Endodermal cell (in vitro differentiated cells): ENCODE data around the gene ACLY. TPM values are rescaled to one million over a fixed set of nuclear protein-coding genes. Genes with fewer than 3 reads are reported as not detected.
"Not testable (repeated sequence)": the region's sequence is repeated elsewhere in the genome, so short reads cannot be mapped to it uniquely, and the experiment has no call there.

Source experiments
- DNase-seq: peaks from one replicate; pipeline ENCODE4 v3.0.0-alpha.2; 2017
- H3K27ac ChIP-seq: 2 replicates; pipeline ENCODE4 v1.5.1; 2013; ENCODE audit warnings: mild to moderate bottlenecking, low read depth, low read length, moderate library complexity
- H3K27me3 ChIP-seq: 2 replicates; pipeline ENCODE4 v1.6.1; 2013; ENCODE audit warnings: mild to moderate bottlenecking, low read length, moderate library complexity; ENCODE audit not compliant: insufficient read depth, control insufficient read depth, poor library complexity, severe bottlenecking
- H3K36me3 ChIP-seq: 2 replicates; pipeline ENCODE4 v1.7.0; 2013; ENCODE audit warnings: mild to moderate bottlenecking, low read length, moderate library complexity; ENCODE audit not compliant: control insufficient read depth, insufficient read depth
- H3K4me1 ChIP-seq: one replicate; pipeline ENCODE4 v1.7.0; 2013; ENCODE audit warnings: low read length; ENCODE audit not compliant: control insufficient read depth, insufficient read depth
- H3K4me3 ChIP-seq: 2 replicates; pipeline ENCODE4 v1.5.1; 2013; ENCODE audit warnings: mild to moderate bottlenecking, low read length, moderate library complexity
- H3K9ac ChIP-seq: 2 replicates; pipeline ENCODE4 v1.6.1; 2013; ENCODE audit warnings: mild to moderate bottlenecking, low read length, moderate library complexity; ENCODE audit not compliant: poor library complexity, severe bottlenecking; ENCODE audit errors: extremely low read depth
- H3K9me3 ChIP-seq: 2 replicates; pipeline ENCODE4 v1.6.1; 2013; ENCODE audit warnings: mild to moderate bottlenecking, low read length, moderate library complexity; ENCODE audit not compliant: control insufficient read depth
- H3K27ac Mint-ChIP-seq: 2 replicates; pipeline ENCODE4 v1.8.0; 2020; ENCODE audit warnings: mixed read lengths
- H3K27me3 Mint-ChIP-seq: 2 replicates; pipeline ENCODE4 v1.8.0; 2021; ENCODE audit warnings: mild to moderate bottlenecking, mixed read lengths; ENCODE audit not compliant: insufficient read depth
- H3K36me3 Mint-ChIP-seq: 2 replicates; pipeline ENCODE4 v1.8.0; 2020; ENCODE audit warnings: low read depth, mixed read lengths
- H3K4me1 Mint-ChIP-seq: 2 replicates; pipeline ENCODE4 v1.8.0; 2020; ENCODE audit warnings: mixed read lengths
- H3K4me3 Mint-ChIP-seq: 2 replicates; pipeline ENCODE4 v1.8.0; 2020; ENCODE audit warnings: mild to moderate bottlenecking, moderate library complexity, mixed read lengths
- H3K9me3 Mint-ChIP-seq: 2 replicates; pipeline ENCODE4 v1.8.0; 2020; ENCODE audit warnings: mild to moderate bottlenecking, mixed read lengths
- WGBS, 2 experiments: methylation state at CpG; one replicate each; pipeline versions ENCODE4 v1.1.5 to v1.1.7; 2013; ENCODE audit warnings: missing lambda C conversion rate in 2 of 2, mixed read lengths in 1 of 2; ENCODE audit not compliant: insufficient coverage in 1 of 2, insufficient read length in 1 of 2; 5-methylcytosine and 5-hydroxymethylcytosine counted together
- total RNA-seq, 2 donors: library from RNA; stranded (reverse); fragmentation: NEBNext Ultra II Directional in 1 of 2; extraction: Animal tissue kit (Norgen Biotek cat#: 25700) in 1 of 2; gene quantifications; 2 replicates in 1 of 2; 3 replicates in 1 of 2; pipeline ENCODE4 v1.2.1, GENCODE V29; 2021
- TF ChIP-seq, protein P1 (sequence below): fragments of 200-600 bp; sonication (generic); conservative IDR thresholded peaks from 2 replicates; pipeline ENCODE4 v1.5.0; 2021; ENCODE audit warnings: antibody characterized with exemption, mild to moderate bottlenecking

ACLY gene
- total RNA-seq, 2 donors from 2014 or later: 261 to 304 TPM

DNA sequence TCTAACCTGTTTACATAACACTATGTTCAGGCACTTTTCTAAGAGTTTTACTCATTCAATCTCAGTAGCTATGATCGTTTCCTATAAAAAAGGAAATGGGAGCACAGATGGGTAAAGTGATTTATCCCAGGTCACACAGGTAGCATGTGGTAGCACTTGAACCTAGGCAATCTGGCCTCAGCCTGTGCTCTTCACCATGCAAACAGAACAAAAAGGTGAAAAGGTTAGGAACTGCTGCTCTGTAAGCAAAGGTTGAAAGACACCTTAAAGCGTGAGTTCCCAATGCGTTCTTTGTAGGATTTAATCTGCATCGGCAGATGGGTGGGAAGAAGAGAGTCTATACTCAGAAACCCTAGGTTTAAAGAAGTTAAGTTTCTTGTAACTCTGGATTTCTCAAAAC lies 38.6 kb downstream of the ACLY start:
- DNase-seq: no peak
- Mint-ChIP-seq H3K9me3 (peaks cover 18% of the 10 kb centered on the region), H3K27me3 (no peaks in the 10 kb centered on the region), H3K4me3 (no peak overlapping the region), H3K36me3 (peaks cover 83% of the 10 kb centered on the region), H3K4me1 (no peaks in the 10 kb centered on the region), H3K27ac (no peak overlapping the region)
- H3K9me3 ChIP-seq: peaks cover 11% of the 10 kb centered on the region
- peaks cover 69% of the 10 kb centered on the region for H3K36me3 ChIP-seq
- no peak overlapping the region for H3K4me3 ChIP-seq
- H3K9ac ChIP-seq: no peak overlapping the region
- 97 to 100% methylated on average over 2 to 4 of the region's 4 CpGs for WGBS, 2 experiments
- H3K4me1 ChIP-seq: no peaks in the 10 kb centered on the region
- no peaks in the 10 kb centered on the region for H3K27me3 ChIP-seq
- TF ChIP-seq, protein P1, sequence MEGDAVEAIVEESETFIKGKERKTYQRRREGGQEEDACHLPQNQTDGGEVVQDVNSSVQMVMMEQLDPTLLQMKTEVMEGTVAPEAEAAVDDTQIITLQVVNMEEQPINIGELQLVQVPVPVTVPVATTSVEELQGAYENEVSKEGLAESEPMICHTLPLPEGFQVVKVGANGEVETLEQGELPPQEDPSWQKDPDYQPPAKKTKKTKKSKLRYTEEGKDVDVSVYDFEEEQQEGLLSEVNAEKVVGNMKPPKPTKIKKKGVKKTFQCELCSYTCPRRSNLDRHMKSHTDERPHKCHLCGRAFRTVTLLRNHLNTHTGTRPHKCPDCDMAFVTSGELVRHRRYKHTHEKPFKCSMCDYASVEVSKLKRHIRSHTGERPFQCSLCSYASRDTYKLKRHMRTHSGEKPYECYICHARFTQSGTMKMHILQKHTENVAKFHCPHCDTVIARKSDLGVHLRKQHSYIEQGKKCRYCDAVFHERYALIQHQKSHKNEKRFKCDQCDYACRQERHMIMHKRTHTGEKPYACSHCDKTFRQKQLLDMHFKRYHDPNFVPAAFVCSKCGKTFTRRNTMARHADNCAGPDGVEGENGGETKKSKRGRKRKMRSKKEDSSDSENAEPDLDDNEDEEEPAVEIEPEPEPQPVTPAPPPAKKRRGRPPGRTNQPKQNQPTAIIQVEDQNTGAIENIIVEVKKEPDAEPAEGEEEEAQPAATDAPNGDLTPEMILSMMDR: no peak
- H3K27ac ChIP-seq: no peak overlapping the region

DNA sequence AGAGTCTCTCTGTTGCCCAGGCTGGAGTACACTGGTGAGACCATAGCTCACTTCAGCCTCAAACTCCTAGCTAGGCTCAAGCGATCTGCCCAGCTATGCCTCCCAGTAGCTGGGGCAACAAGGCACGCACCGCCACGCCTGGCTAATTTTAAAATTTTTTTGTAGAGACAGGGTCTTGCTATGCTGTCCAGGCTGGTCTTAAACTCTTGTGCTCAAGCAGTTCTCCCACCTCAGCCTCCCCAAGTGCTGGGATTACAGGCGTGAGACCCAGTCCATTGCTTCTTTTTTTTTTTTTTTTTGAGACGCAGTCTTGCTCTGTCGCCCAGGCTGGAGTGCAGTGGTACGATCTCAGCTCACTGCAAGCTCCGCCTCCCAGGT lies 44.5 kb downstream of the ACLY start:
- H3K27ac Mint-ChIP-seq, H3K4me3 Mint-ChIP-seq, H3K27me3 ChIP-seq, H3K27ac ChIP-seq, DNase-seq, H3K27me3 Mint-ChIP-seq, H3K4me3 ChIP-seq, H3K9ac ChIP-seq, H3K4me1 ChIP-seq, H3K4me1 Mint-ChIP-seq: not testable (repeated sequence)
- Histone ChIP-seq H3K9me3 (peaks cover 14% of the 10 kb centered on the region), H3K36me3 (peaks cover 76% of the 10 kb centered on the region)
- Mint-ChIP-seq H3K36me3 (peaks cover 91% of the 10 kb centered on the region), H3K9me3 (peaks cover 23% of the 10 kb centered on the region)
- 94 to 96% methylated on average over 5 to 7 of the region's 9 CpGs for WGBS, 2 experiments

DNA sequence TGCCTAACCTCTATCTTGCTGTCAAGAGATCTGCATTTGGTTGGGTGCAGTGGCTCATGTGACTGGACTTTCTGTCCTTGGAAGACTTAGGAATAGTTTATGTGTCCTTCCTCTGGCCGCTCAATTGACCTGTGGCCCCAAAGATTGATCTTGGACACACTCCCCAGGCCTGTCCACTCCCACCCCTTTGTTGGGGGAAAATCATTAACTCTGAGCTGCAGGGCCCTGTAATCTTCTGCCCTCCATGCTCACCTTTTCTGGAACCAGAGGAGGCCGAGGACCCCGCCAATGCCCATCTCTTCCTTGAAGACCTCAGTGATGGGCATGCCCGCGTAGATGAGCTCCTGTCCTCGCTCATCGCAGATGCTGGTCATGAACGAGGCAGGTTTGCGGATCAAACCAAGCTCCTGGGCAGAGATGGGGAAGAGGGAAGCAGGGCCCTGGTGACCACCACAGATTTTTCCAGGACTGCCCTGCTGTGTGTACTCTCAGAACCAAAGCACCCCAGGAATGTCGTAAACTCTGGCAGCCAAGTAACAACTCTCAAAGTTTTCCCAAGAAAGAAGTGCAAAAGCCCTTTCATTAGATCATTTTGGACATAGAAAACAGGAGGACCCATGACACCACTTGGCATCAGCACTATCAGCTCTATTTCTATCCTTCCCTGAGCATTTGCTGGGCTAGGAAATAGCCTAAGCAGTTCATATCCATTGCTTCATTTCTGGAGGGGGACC lies 45.0 kb downstream of the ACLY start:
- peaks cover 2% of the 10 kb centered on the region for H3K4me1 Mint-ChIP-seq
- TF ChIP-seq, protein P1: no peak
- Histone ChIP-seq H3K9me3 (peaks cover 14% of the 10 kb centered on the region), H3K27ac (no peak overlapping the region), H3K36me3 (peaks cover 77% of the 10 kb centered on the region), H3K4me1 (peaks cover 5% of the 10 kb centered on the region), H3K27me3 (no peaks in the 10 kb centered on the region), H3K9ac (no peak overlapping the region), H3K4me3 (no peak overlapping the region)
- H3K36me3 Mint-ChIP-seq: peaks cover 93% of the 10 kb centered on the region
- 97% methylated on average over 8 to 10 of the region's 10 CpGs for WGBS, 2 experiments
- no peak overlapping the region for H3K4me3 Mint-ChIP-seq
- H3K27ac Mint-ChIP-seq: no peak overlapping the region
- H3K9me3 Mint-ChIP-seq: peaks cover 23% of the 10 kb centered on the region
- no peak for DNase-seq
- H3K27me3 Mint-ChIP-seq: no peaks in the 10 kb centered on the region
